SK-N-DZ (cell line): ENCODE results near the gene TTYH3.
A peak's percentile ranks its signal among the peaks of the same experiment; 100 is the strongest.
"Not testable (repeated sequence)": the region's sequence is repeated elsewhere in the genome, so short reads cannot be mapped to it uniquely, and the experiment has no call there.

ENCODE experiments used
- DNase-seq: peaks from one replicate; pipeline ENCODE4 v3.0.0-alpha.2; 2015; ENCODE audit warnings: low spot score

The TTYH3 gene

GRCh38 chr7:2688409-2689342, 56.9 kb downstream of the TTYH3 start:
- DNase-seq = no peak

GRCh38 chr7:2689343-2689847, 57.6 kb downstream of the TTYH3 start:
- DNase-seq = no peak

- no peak for DNase-seq
Observed at GRCh38 chr7:2689951-2690705, 58.3 kb downstream of the TTYH3 start.

GRCh38 chr7:2691011-2691707, 59.4 kb downstream of the TTYH3 start:
- DNase-seq = no peak

GRCh38 chr7:2691932-2692439, 60.2 kb downstream of the TTYH3 start:
- not testable (repeated sequence) for DNase-seq

- no peak for DNase-seq
Observed at GRCh38 chr7:2692543-2692942, 60.8 kb downstream of the TTYH3 start.

GRCh38 chr7:2693420-2694121, 61.8 kb downstream of the TTYH3 start:
- DNase-seq = not testable (repeated sequence)

GRCh38 chr7:2694122-2694436, 62.3 kb downstream of the TTYH3 start:
- not testable (repeated sequence) for DNase-seq

GRCh38 chr7:2698581-2699288, 66.9 kb downstream of the TTYH3 start:
- DNase-seq = no peak

GRCh38 chr7:2699289-2699620, 67.5 kb downstream of the TTYH3 start:
- no peak for DNase-seq

- DNase-seq = no peak
Observed at GRCh38 chr7:2700141-2700850, 68.5 kb downstream of the TTYH3 start.

GRCh38 chr7:2701424-2701823, 69.6 kb downstream of the TTYH3 start:
- DNase-seq = no peak

GRCh38 chr7:2701832-2702593, 70.2 kb downstream of the TTYH3 start:
- no peak for DNase-seq

GRCh38 chr7:2702594-2702957, 70.8 kb downstream of the TTYH3 start:
- no peak for DNase-seq

GRCh38 chr7:2705371-2706096, 73.7 kb downstream of the TTYH3 start:
- no peak for DNase-seq

GRCh38 chr7:2706685-2707126, 74.9 kb downstream of the TTYH3 start:
- DNase-seq = peak; percentile 72

GRCh38 chr7:2707481-2707880, 75.7 kb downstream of the TTYH3 start:
- DNase-seq = no peak

- DNase-seq = no peak
Observed at GRCh38 chr7:2708041-2708440, 76.3 kb downstream of the TTYH3 start.
